Endometrial microvascular endothelial cells (primary cell): Measurements from ENCODE around the gene HTR2A. TPM values are rescaled to one million over a fixed set of nuclear protein-coding genes. Genes with fewer than 3 reads are reported as not detected.

Experiments
- total RNA-seq: library from RNA; depleted of rRNA; stranded (reverse); fragments of >200 nt; gene quantifications from one replicate; pipeline ENCODE4 v1.2.3, GENCODE V29; 2015; ENCODE audit errors: inconsistent ontology term

Gene HTR2A
- total RNA-seq, 1 donor from 2014 or later: not detected

Other genes with a start within 250 kb of the HTR2A start
- gene ESD, start 99.9 kb downstream of the HTR2A start, total RNA-seq: 211 TPM